Measurements from ENCODE around the gene UQCR11.

DNA sequence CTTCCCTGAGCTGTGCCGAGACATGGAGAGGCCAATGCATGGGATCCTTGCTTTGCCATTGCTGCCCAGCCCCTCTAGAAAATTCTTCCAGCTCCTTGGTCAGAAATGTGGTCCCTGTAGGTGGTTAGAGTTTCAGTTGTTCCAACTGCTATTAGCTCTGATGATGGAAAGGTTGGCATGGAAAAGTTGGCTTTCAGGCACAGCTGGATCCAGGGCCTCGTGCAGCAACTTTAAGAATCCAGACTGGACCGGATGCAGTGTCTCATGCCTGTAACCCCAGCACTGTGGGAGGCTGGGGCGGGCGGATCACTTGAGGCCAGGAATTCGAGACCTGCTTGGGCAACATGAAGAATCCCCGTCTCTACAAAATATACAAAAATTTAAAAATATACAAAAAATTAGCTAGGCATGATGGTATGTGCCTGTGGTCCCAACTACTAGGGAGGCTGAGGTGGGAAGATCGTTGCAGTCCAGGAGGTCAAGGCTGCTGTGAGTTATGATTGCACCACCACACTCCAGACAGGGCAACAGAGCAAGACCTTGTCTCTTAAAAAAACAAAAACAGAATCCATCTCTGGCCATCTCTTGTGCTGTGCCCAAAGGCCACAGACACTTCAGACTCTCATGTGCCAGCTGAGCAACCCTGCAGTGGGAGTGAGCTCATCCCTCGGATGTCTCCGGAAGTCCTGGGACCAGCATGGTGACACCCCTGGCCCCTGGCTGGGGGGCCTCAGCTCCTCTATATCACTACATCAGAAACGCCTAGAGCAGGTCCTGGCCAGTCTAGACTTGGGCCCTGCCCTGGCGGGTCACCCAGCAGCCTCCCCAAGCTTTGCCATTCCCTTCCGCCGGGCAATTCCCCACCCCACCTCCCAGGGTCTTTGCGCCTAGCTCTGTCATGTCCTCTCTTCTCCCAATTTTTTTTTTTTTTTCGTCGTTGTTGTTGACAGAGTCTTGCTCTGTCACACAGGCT lies 53.9 kb downstream of the UQCR11 start:
- no peak for TF ChIP-seq EZH2 (IDR thresholded peaks at IDR 0.05; ENCODE audit: borderline replicate concordance, low read depth, low read length, severe bottlenecking)
- no peak for TF ChIP-seq CTCF (IDR thresholded peaks at IDR 0.05; ENCODE audit: extremely low read depth in 1 of 2, insufficient read depth in 1 of 2, low read depth in 1 of 2, low read length in 2 of 2)
- no peak for TF ChIP-seq POLR2AphosphoS5 (IDR thresholded peaks at IDR 0.05; ENCODE audit: insufficient read depth, low read depth, low read length)
- no peak for TF ChIP-seq POLR2A (IDR thresholded peaks at IDR 0.05; ENCODE audit: low read depth, low read length)
- no peak for TF ChIP-seq MYC (IDR thresholded peaks at IDR 0.05; ENCODE audit: low read depth, low read length)
